HEK293 (cell line): ENCODE measurements around the gene ARMC3.

Source experiments
- MEIS1 ChIP-seq: sonication (generic); formaldehyde crosslinking; IDR thresholded peaks from 2 replicates; pipeline ENCODE4 v1.8.1; 2022; ENCODE audit warnings: missing genetic modification reagents, mild to moderate bottlenecking, borderline replicate concordance
- ZNF133 ChIP-seq: fragments of 450-650 bp; formaldehyde crosslinking; IDR thresholded peaks from 2 replicates; pipeline ENCODE4 v1.5.1; 2016; ENCODE audit warnings: missing biosample characterization, missing genetic modification characterization
- ZNF138 ChIP-seq: fragments of 450-650 bp; formaldehyde crosslinking; IDR thresholded peaks from 2 replicates; pipeline ENCODE4 v1.5.1; 2016; ENCODE audit warnings: missing biosample characterization, missing genetic modification characterization, borderline replicate concordance
- ZNF239 ChIP-seq: fragments of 450-650 bp; formaldehyde crosslinking; IDR thresholded peaks from 2 replicates; pipeline ENCODE4 v1.5.1; 2016; ENCODE audit warnings: missing biosample characterization, missing genetic modification characterization
- ZNF341 ChIP-seq: fragments of 450-650 bp; formaldehyde crosslinking; IDR thresholded peaks from 2 replicates; pipeline ENCODE4; 2016; ENCODE audit warnings: low read depth, missing biosample characterization, missing genetic modification characterization
- TF ChIP-seq, protein P1 (sequence below): fragments of 450-650 bp; formaldehyde crosslinking; IDR thresholded peaks from 2 replicates; pipeline ENCODE4 v1.5.1; 2016; ENCODE audit warnings: missing biosample characterization, missing genetic modification characterization
- TF ChIP-seq, protein P2 (sequence below): fragments of 450-650 bp; formaldehyde crosslinking; IDR thresholded peaks from 2 replicates; pipeline ENCODE4 v1.5.1; 2016; ENCODE audit warnings: missing biosample characterization, missing genetic modification characterization
- TF ChIP-seq, protein P3 (sequence below): fragments of 450-650 bp; formaldehyde crosslinking; IDR thresholded peaks from 2 replicates; pipeline ENCODE4 v1.5.1; 2016; ENCODE audit warnings: missing biosample characterization, missing genetic modification characterization, borderline replicate concordance
- TF ChIP-seq, protein P4 (sequence below): fragments of 450-650 bp; formaldehyde crosslinking; IDR thresholded peaks from 2 replicates; pipeline ENCODE4 v1.5.1; 2016; ENCODE audit warnings: missing biosample characterization, missing genetic modification characterization

DNA sequence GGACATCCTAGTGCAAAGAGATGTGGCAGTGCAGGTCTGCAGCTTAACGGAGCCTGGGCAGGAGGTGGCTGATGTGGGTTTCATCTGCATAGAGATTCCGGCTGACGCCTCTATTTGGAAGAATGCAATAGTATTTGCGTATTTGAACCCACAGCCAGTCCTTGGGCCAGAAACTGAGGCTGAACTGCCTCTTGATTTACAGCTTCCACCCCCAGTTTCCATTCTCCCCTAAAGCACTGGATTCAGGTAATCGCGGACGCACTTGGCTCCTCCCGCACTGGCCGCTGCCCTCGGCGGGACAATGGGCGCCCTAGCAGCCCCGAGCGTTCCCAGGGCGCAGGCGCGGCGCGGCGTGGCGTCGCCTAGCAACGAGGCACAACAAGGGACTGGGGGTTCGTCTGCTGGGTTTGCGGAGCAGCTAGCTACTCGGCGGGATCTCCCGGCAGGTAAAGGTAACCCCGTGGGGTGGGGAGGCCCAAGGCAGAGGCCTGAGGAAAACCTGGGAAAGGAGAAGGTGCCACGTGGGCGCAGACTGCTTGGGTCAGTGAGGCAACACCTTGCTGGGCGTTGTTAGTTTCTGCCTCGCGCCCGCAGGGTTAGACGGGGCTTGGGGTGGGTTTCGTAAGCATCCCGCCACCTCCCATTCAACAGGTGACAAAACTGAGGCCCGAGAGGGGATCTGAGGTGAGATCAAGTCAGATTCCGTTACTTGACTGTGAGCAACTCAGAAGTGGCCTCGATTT is at the start of gene ARMC3:
- TF ChIP-seq, protein P1, sequence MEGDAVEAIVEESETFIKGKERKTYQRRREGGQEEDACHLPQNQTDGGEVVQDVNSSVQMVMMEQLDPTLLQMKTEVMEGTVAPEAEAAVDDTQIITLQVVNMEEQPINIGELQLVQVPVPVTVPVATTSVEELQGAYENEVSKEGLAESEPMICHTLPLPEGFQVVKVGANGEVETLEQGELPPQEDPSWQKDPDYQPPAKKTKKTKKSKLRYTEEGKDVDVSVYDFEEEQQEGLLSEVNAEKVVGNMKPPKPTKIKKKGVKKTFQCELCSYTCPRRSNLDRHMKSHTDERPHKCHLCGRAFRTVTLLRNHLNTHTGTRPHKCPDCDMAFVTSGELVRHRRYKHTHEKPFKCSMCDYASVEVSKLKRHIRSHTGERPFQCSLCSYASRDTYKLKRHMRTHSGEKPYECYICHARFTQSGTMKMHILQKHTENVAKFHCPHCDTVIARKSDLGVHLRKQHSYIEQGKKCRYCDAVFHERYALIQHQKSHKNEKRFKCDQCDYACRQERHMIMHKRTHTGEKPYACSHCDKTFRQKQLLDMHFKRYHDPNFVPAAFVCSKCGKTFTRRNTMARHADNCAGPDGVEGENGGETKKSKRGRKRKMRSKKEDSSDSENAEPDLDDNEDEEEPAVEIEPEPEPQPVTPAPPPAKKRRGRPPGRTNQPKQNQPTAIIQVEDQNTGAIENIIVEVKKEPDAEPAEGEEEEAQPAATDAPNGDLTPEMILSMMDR = no peak
- TF ChIP-seq, protein P2, sequence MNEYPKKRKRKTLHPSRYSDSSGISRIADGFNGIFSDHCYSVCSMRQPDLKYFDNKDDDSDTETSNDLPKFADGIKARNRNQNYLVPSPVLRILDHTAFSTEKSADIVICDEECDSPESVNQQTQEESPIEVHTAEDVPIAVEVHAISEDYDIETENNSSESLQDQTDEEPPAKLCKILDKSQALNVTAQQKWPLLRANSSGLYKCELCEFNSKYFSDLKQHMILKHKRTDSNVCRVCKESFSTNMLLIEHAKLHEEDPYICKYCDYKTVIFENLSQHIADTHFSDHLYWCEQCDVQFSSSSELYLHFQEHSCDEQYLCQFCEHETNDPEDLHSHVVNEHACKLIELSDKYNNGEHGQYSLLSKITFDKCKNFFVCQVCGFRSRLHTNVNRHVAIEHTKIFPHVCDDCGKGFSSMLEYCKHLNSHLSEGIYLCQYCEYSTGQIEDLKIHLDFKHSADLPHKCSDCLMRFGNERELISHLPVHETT (tag by site-specific recombination) = no peak
- TF ChIP-seq, protein P3, sequence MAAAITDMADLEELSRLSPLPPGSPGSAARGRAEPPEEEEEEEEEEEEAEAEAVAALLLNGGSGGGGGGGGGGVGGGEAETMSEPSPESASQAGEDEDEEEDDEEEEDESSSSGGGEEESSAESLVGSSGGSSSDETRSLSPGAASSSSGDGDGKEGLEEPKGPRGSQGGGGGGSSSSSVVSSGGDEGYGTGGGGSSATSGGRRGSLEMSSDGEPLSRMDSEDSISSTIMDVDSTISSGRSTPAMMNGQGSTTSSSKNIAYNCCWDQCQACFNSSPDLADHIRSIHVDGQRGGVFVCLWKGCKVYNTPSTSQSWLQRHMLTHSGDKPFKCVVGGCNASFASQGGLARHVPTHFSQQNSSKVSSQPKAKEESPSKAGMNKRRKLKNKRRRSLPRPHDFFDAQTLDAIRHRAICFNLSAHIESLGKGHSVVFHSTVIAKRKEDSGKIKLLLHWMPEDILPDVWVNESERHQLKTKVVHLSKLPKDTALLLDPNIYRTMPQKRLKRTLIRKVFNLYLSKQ (tag by site-specific recombination) = no peak
- no peak for TF ChIP-seq ZNF138 (tag by site-specific recombination)
- no peak for TF ChIP-seq ZNF133
- TF ChIP-seq ZNF239 (tag by site-specific recombination) = no peak
- TF ChIP-seq MEIS1 = no peak
- TF ChIP-seq ZNF341 = no peak; the same call in 1 of the 2 replicates
- TF ChIP-seq, protein P4, sequence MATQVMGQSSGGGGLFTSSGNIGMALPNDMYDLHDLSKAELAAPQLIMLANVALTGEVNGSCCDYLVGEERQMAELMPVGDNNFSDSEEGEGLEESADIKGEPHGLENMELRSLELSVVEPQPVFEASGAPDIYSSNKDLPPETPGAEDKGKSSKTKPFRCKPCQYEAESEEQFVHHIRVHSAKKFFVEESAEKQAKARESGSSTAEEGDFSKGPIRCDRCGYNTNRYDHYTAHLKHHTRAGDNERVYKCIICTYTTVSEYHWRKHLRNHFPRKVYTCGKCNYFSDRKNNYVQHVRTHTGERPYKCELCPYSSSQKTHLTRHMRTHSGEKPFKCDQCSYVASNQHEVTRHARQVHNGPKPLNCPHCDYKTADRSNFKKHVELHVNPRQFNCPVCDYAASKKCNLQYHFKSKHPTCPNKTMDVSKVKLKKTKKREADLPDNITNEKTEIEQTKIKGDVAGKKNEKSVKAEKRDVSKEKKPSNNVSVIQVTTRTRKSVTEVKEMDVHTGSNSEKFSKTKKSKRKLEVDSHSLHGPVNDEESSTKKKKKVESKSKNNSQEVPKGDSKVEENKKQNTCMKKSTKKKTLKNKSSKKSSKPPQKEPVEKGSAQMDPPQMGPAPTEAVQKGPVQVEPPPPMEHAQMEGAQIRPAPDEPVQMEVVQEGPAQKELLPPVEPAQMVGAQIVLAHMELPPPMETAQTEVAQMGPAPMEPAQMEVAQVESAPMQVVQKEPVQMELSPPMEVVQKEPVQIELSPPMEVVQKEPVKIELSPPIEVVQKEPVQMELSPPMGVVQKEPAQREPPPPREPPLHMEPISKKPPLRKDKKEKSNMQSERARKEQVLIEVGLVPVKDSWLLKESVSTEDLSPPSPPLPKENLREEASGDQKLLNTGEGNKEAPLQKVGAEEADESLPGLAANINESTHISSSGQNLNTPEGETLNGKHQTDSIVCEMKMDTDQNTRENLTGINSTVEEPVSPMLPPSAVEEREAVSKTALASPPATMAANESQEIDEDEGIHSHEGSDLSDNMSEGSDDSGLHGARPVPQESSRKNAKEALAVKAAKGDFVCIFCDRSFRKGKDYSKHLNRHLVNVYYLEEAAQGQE (tag by site-specific recombination) = no peak
